ENCODE measurements around the gene LRRTM2. TPM values are rescaled to one million over a fixed set of nuclear protein-coding genes. Genes with fewer than 3 reads are reported as not detected.

The LRRTM2 gene
- total and polyA plus RNA-seq, 10 of the 15 experiments (the other 5 are each of a cell fraction or from before 2014, with no cell fraction given): 0.04 to 0.14 (median 0.06) TPM; not detected in 2

DNA sequence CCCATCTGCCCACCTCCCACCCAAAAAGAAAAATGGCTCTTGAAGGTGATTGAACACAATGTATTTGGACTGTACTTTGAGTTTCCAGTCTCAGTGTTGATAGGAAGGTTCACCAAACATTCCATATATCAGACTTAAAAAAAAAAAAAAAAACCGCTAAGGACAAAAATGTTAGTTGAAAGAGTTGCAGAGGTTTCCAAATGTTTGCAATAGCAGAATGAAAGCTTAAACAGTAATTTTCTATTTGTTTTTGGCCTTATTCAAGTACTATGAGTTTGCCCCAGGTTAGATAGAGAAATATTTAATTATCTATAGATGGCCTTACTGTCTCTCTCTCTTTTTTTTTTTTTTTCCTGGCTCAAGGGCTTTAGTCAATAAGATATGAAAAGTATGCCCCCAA lies 6.1 kb downstream of the LRRTM2 start:
- ChIA-PET POLR2A (interaction anchor here (0.7 kb wide), 1 partner anchor 329 kb away, joined by 3 read pairs; no protein-coding TSS in a partner anchor), SMC1A (ENCODE audit: uncharacterized antibody, unreplicated experiment) (interaction anchor here (1.5 kb wide), 1 partner anchor 17 kb away, joined by 4 read pairs; no protein-coding TSS in a partner anchor)
- BruUV-seq (replicated peaks): no TSS peak
- TF ChIP-seq RUNX3 (IDR thresholded peaks at IDR 0.05; ENCODE audit: low read length): no peak
- TF ChIP-seq CHD2 (IDR thresholded peaks at IDR 0.05; ENCODE audit: borderline replicate concordance, low read depth, low read length): no peak
- no peak for TF ChIP-seq TCF12 (IDR thresholded peaks at IDR 0.05; ENCODE audit: low read depth, low read length)
- TF ChIP-seq, protein P1, sequence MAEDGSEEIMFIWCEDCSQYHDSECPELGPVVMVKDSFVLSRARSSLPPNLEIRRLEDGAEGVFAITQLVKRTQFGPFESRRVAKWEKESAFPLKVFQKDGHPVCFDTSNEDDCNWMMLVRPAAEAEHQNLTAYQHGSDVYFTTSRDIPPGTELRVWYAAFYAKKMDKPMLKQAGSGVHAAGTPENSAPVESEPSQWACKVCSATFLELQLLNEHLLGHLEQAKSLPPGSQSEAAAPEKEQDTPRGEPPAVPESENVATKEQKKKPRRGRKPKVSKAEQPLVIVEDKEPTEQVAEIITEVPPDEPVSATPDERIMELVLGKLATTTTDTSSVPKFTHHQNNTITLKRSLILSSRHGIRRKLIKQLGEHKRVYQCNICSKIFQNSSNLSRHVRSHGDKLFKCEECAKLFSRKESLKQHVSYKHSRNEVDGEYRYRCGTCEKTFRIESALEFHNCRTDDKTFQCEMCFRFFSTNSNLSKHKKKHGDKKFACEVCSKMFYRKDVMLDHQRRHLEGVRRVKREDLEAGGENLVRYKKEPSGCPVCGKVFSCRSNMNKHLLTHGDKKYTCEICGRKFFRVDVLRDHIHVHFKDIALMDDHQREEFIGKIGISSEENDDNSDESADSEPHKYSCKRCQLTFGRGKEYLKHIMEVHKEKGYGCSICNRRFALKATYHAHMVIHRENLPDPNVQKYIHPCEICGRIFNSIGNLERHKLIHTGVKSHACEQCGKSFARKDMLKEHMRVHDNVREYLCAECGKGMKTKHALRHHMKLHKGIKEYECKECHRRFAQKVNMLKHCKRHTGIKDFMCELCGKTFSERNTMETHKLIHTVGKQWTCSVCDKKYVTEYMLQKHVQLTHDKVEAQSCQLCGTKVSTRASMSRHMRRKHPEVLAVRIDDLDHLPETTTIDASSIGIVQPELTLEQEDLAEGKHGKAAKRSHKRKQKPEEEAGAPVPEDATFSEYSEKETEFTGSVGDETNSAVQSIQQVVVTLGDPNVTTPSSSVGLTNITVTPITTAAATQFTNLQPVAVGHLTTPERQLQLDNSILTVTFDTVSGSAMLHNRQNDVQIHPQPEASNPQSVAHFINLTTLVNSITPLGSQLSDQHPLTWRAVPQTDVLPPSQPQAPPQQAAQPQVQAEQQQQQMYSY (CRISPR knock-in tag; IDR thresholded peaks at IDR 0.05): no peak
- TF ChIP-seq, protein P2, sequence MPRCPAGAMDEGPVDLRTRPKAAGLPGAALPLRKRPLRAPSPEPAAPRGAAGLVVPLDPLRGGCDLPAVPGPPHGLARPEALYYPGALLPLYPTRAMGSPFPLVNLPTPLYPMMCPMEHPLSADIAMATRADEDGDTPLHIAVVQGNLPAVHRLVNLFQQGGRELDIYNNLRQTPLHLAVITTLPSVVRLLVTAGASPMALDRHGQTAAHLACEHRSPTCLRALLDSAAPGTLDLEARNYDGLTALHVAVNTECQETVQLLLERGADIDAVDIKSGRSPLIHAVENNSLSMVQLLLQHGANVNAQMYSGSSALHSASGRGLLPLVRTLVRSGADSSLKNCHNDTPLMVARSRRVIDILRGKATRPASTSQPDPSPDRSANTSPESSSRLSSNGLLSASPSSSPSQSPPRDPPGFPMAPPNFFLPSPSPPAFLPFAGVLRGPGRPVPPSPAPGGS (IDR thresholded peaks at IDR 0.05; ENCODE audit: borderline replicate concordance, insufficient read depth, low read depth, low read length, poor library complexity, severe bottlenecking): no peak
- no peak for TF ChIP-seq TCF7 (IDR thresholded peaks at IDR 0.05; ENCODE audit: borderline replicate concordance)
- TF ChIP-seq RFX5 (IDR thresholded peaks at IDR 0.05; ENCODE audit: low read depth, low read length): no peak
- TF ChIP-seq RBBP5 (conservative IDR thresholded peaks at IDR 0.05): no peak
- TF ChIP-seq SPI1 (IDR thresholded peaks at IDR 0.05; ENCODE audit: borderline replicate concordance, insufficient read depth, low read depth, low read length): no peak
- no peak for TF ChIP-seq CREB1 (IDR thresholded peaks at IDR 0.05; ENCODE audit: low read depth)
- TF ChIP-seq TBL1XR1 (IDR thresholded peaks at IDR 0.05; ENCODE audit: low read depth, low read length): no peak
- TF ChIP-seq, protein P3, sequence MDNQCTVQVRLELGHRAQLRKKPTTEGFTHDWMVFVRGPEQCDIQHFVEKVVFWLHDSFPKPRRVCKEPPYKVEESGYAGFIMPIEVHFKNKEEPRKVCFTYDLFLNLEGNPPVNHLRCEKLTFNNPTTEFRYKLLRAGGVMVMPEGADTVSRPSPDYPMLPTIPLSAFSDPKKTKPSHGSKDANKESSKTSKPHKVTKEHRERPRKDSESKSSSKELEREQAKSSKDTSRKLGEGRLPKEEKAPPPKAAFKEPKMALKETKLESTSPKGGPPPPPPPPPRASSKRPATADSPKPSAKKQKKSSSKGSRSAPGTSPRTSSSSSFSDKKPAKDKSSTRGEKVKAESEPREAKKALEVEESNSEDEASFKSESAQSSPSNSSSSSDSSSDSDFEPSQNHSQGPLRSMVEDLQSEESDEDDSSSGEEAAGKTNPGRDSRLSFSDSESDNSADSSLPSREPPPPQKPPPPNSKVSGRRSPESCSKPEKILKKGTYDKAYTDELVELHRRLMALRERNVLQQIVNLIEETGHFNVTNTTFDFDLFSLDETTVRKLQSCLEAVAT (IDR thresholded peaks at IDR 0.05): no peak
- TF ChIP-seq, protein P4, sequence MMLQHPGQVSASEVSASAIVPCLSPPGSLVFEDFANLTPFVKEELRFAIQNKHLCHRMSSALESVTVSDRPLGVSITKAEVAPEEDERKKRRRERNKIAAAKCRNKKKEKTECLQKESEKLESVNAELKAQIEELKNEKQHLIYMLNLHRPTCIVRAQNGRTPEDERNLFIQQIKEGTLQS (IDR thresholded peaks at IDR 0.05; ENCODE audit: borderline replicate concordance, extremely low read depth, low read depth, low read length): no peak
- TF ChIP-seq ZBED1 (IDR thresholded peaks at IDR 0.05; ENCODE audit: borderline replicate concordance): no peak
- TF ChIP-seq, protein P5, sequence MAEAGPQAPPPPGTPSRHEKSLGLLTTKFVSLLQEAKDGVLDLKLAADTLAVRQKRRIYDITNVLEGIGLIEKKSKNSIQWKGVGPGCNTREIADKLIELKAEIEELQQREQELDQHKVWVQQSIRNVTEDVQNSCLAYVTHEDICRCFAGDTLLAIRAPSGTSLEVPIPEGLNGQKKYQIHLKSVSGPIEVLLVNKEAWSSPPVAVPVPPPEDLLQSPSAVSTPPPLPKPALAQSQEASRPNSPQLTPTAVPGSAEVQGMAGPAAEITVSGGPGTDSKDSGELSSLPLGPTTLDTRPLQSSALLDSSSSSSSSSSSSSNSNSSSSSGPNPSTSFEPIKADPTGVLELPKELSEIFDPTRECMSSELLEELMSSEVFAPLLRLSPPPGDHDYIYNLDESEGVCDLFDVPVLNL (IDR thresholded peaks at IDR 0.05; ENCODE audit: low read depth, low read length): no peak
- no peak for TF ChIP-seq SMAD1 (IDR thresholded peaks at IDR 0.05; ENCODE audit: low read depth, partially characterized antibody)
- TF ChIP-seq POU2F2 (IDR thresholded peaks at IDR 0.05; ENCODE audit: borderline replicate concordance, low read depth, low read length): no peak

More for the DNA sequence above, 6.1 kb downstream of the LRRTM2 start:
- no peak overlapping the region for H3K27ac ChIP-seq (ENCODE audit: control insufficient read depth, insufficient read depth)
- no peaks in the 10 kb centered on the region for H4K20me1 ChIP-seq (ENCODE audit: control insufficient read depth, insufficient read depth)
- H3K36me3 ChIP-seq (ENCODE audit: control insufficient read depth in 2 of 2, insufficient read depth in 2 of 2, low read length in 1 of 2): no peaks in the 10 kb centered on the region
- no peak overlapping the region for H3K4me2 ChIP-seq (ENCODE audit: control insufficient read depth, insufficient read depth)
- no peaks in the 10 kb centered on the region for H3K4me1 ChIP-seq (ENCODE audit: control insufficient read depth, insufficient read depth, low read length)
- no peaks in the 10 kb centered on the region; the same call in 1 of the 2 replicates for H3K79me2 ChIP-seq (ENCODE audit: control insufficient read depth, insufficient read depth, low read length)
- H2AFZ ChIP-seq (ENCODE audit: control insufficient read depth, low read depth, low read length): no peak overlapping the region
- ATAC-seq (no peak), DNase-seq (ENCODE audit: low read depth, low spot score) (no peak), FAIRE-seq (no peak)
- CTCF ChIA-PET: interaction anchor here (1.4 kb wide), 1 partner anchor 290 kb away, joined by 3 read pairs; no protein-coding TSS in a partner anchor
- RAD21 ChIA-PET (ENCODE audit: unreplicated experiment): interaction anchor here (0.7 to 0.9 kb wide), 2 partner anchors 12 to 76 kb away, joined by 3 read pairs; no protein-coding TSS in a partner anchor
- in situ Hi-C loops (cut with MboI) (no loop called here), intact Hi-C loops (cut with micrococcal nuclease; ENCODE audit: unreplicated experiment) (no loop called here)
- 100% methylated on average over 1 of the region's 1 CpG for WGBS (ENCODE audit: insufficient coverage, insufficient replicate concordance, low lambda C conversion rate, missing lambda C conversion rate)
- no peaks in the 10 kb centered on the region; the same call in 2 of the 3 replicates for H3K9me3 ChIP-seq (replicated peaks; ENCODE audit: control insufficient read depth, insufficient read depth, low read length)
- no peak overlapping the region for H3K9ac ChIP-seq (ENCODE audit: control insufficient read depth, insufficient read depth, low read length)
- no peak overlapping the region for H3K4me3 ChIP-seq
- H3K27me3 ChIP-seq (replicated peaks in 1 of 2; ENCODE audit: control insufficient read depth in 2 of 2, insufficient read depth in 2 of 2, low read length in 1 of 2): no peaks in the 10 kb centered on the region; a peak in 1 of 4 replicates

Data from GM12878 (cell line).